Measurements from ENCODE around the gene HS3ST1. TPM values are rescaled to one million over a fixed set of nuclear protein-coding genes. Genes with fewer than 3 reads are reported as not detected.

HS3ST1 gene
- total RNA-seq, 1 experiment from 2014 or later, result 80.8 TPM

DNA sequence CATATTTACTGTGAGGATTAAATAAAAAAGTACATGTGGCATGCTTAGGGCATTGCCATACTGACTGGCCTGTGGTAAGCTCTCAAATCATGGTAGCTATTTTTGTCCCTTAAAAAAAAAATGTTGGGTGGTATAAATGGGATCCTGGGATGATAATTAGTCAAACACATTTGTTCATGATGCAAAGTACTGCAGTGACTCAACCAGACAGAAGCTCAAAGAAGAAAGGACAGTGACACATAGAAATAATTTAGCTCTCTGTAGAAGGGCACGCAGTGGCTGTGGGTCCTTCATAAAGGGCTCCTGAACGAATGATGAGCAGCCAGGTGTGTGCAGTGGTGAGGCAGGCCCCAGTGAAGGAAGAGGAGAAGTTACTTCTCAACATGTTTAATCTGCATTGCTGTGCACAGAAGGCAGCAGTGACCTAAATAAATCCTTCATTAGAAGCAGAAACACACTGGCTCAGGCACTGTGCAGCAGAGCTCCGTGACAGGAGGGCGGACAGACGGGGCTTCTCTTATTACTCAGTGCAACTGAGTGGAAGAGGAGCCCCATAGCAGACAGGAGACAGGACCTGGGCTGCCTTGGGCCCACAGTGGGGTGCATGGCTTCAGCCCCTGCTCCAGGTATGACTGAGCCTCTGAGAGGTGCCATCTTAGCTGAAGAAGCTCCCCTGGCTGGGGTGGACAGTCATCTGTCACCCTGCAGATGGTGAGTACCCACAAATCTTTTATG, 20.3 kb downstream of the HS3ST1 start:
- intact Hi-C loops (cut with micrococcal nuclease; ENCODE audit: unreplicated experiment), result loop anchor here (10.0 kb wide), 1 partner anchor 684 kb away; no protein-coding TSS in a partner anchor
- no peak for DNase-seq
- TF ChIP-seq, protein P1, sequence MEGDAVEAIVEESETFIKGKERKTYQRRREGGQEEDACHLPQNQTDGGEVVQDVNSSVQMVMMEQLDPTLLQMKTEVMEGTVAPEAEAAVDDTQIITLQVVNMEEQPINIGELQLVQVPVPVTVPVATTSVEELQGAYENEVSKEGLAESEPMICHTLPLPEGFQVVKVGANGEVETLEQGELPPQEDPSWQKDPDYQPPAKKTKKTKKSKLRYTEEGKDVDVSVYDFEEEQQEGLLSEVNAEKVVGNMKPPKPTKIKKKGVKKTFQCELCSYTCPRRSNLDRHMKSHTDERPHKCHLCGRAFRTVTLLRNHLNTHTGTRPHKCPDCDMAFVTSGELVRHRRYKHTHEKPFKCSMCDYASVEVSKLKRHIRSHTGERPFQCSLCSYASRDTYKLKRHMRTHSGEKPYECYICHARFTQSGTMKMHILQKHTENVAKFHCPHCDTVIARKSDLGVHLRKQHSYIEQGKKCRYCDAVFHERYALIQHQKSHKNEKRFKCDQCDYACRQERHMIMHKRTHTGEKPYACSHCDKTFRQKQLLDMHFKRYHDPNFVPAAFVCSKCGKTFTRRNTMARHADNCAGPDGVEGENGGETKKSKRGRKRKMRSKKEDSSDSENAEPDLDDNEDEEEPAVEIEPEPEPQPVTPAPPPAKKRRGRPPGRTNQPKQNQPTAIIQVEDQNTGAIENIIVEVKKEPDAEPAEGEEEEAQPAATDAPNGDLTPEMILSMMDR (IDR thresholded peaks at IDR 0.05; ENCODE audit: unreplicated experiment), result no peak
- no peak overlapping the region for H3K4me3 Mint-ChIP-seq (ENCODE audit: low read depth, unreplicated experiment)
- CTCF ChIA-PET, result no interaction called here
- BruUV-seq (replicated peaks), result no TSS peak
- H3K27me3 Mint-ChIP-seq (ENCODE audit: unreplicated experiment), result no peaks in the 10 kb centered on the region
- H3K9me3 Mint-ChIP-seq (ENCODE audit: low read depth, unreplicated experiment), result no peaks in the 10 kb centered on the region
- H3K27ac Mint-ChIP-seq (ENCODE audit: unreplicated experiment), result peak overlapping the region; percentile 43
- peaks cover 86% of the 10 kb centered on the region for H3K36me3 Mint-ChIP-seq (ENCODE audit: insufficient read depth, unreplicated experiment)
- H3K4me1 Mint-ChIP-seq (ENCODE audit: low read depth, unreplicated experiment), result peaks cover 47% of the 10 kb centered on the region

DNA sequence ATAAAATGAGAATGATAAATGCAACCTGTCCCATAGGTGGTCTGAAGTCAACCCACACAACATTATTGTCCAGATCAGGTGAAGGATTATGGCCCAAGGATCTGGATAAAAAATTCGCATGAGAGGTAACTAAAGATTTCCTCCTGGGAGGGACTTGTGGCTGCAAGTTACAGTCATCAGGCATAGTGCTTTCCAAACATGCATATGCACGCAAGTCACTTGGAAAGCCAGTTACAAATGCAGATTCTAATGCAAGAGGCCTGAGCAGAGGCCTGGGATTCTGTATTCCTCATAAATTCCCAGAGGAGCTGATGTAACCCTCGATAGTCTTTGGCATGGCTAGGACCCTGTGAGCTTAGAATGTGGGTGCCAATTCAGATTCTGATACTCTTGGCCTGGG, 21.1 kb downstream of the HS3ST1 start:
- Mint-ChIP-seq H3K27ac (ENCODE audit: unreplicated experiment) (peak overlapping the region; percentile 43), H3K4me3 (ENCODE audit: low read depth, unreplicated experiment) (no peak overlapping the region), H3K9me3 (ENCODE audit: low read depth, unreplicated experiment) (no peaks in the 10 kb centered on the region), H3K27me3 (ENCODE audit: unreplicated experiment) (no peaks in the 10 kb centered on the region), H3K36me3 (ENCODE audit: insufficient read depth, unreplicated experiment) (peaks cover 81% of the 10 kb centered on the region), H3K4me1 (ENCODE audit: low read depth, unreplicated experiment) (peaks cover 41% of the 10 kb centered on the region)
- TF ChIP-seq, protein P1 (IDR thresholded peaks at IDR 0.05; ENCODE audit: unreplicated experiment), result no peak
- no TSS peak for BruUV-seq (replicated peaks)
- intact Hi-C loops (cut with micrococcal nuclease; ENCODE audit: unreplicated experiment), result loop anchor here (10.0 kb wide), 1 partner anchor 683 kb away; no protein-coding TSS in a partner anchor
- no peak for DNase-seq
- CTCF ChIA-PET, result no interaction called here

DNA sequence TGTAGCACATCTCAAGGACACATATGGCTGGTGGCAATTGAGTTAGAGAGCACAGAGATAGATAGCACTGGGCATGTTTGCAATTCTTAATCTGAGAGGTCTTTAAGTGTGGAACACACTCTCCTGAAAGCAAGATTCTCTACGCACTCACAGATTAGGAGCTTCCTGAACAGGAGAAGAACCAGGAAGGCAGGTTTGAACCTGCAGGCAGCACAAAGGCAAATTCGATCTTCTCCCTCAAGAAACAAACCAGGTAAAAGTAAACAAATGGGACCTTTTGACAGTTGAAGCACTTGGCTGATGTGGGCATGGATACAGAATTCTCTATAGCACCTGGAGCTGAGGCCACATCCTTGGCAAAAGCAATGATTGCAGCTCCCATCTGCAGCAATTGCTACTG, 24.3 kb downstream of the HS3ST1 start:
- no peak for DNase-seq
- no peaks in the 10 kb centered on the region for H3K27me3 Mint-ChIP-seq (ENCODE audit: unreplicated experiment)
- CTCF ChIA-PET, result interaction anchor here (0.9 kb wide), 1 partner anchor 20 kb away, joined by 3 read pairs; no protein-coding TSS in a partner anchor
- intact Hi-C loops (cut with micrococcal nuclease; ENCODE audit: unreplicated experiment), result loop anchor here (10.0 kb wide), 1 partner anchor 680 kb away; no protein-coding TSS in a partner anchor
- TF ChIP-seq, protein P1 (IDR thresholded peaks at IDR 0.05; ENCODE audit: unreplicated experiment), result no peak
- no peaks in the 10 kb centered on the region for H3K9me3 Mint-ChIP-seq (ENCODE audit: low read depth, unreplicated experiment)
- H3K27ac Mint-ChIP-seq (ENCODE audit: unreplicated experiment), result no peak overlapping the region
- no TSS peak for BruUV-seq (replicated peaks)
- peaks cover 13% of the 10 kb centered on the region for H3K4me1 Mint-ChIP-seq (ENCODE audit: low read depth, unreplicated experiment)
- H3K4me3 Mint-ChIP-seq (ENCODE audit: low read depth, unreplicated experiment), result no peak overlapping the region
- peaks cover 79% of the 10 kb centered on the region for H3K36me3 Mint-ChIP-seq (ENCODE audit: insufficient read depth, unreplicated experiment)

DNA sequence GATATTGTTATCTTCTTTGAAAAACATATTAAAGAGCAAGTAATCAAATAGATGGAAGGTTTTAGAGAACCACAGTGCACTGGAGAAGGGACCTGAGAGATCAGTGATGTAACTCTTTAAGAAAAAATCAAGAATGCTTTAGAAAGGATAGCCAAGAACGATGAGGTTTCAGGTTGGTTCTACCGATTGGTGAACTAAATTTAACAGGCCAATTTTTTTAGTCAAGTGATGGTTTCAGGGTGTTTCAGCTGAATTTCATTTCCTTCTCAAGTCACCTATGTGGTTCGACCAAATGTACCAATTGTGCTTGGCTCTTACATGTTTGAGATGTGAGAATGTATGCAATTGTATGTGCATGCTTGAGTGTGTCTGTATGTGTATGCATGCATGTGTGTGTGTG, 26.5 kb downstream of the HS3ST1 start:
- no peak overlapping the region for H3K27ac Mint-ChIP-seq (ENCODE audit: unreplicated experiment)
- peaks cover 21% of the 10 kb centered on the region for H3K4me1 Mint-ChIP-seq (ENCODE audit: low read depth, unreplicated experiment)
- intact Hi-C loops (cut with micrococcal nuclease; ENCODE audit: unreplicated experiment), result loop anchor here (10.0 kb wide), 1 partner anchor 677 kb away; no protein-coding TSS in a partner anchor
- H3K27me3 Mint-ChIP-seq (ENCODE audit: unreplicated experiment), result no peaks in the 10 kb centered on the region
- no peaks in the 10 kb centered on the region for H3K9me3 Mint-ChIP-seq (ENCODE audit: low read depth, unreplicated experiment)
- TF ChIP-seq, protein P1 (IDR thresholded peaks at IDR 0.05; ENCODE audit: unreplicated experiment), result no peak
- no TSS peak for BruUV-seq (replicated peaks)
- peaks cover 80% of the 10 kb centered on the region for H3K36me3 Mint-ChIP-seq (ENCODE audit: insufficient read depth, unreplicated experiment)
- no peak overlapping the region for H3K4me3 Mint-ChIP-seq (ENCODE audit: low read depth, unreplicated experiment)
- DNase-seq, result no peak
- CTCF ChIA-PET, result no interaction called here
